IMR-90 (cell line): ENCODE results near the gene NCKAP5.

Experiments used
- RAD21 ChIP-seq: IDR thresholded peaks from 2 replicates; pipeline ENCODE4 v1.6.1; 2012; ENCODE audit warnings: low read length, improper control_type of control experiment
- RCOR1 ChIP-seq: IDR thresholded peaks from 2 replicates; pipeline ENCODE4 v1.6.1; 2012; ENCODE audit warnings: mild to moderate bottlenecking, low read length, improper control_type of control experiment; ENCODE audit not compliant: insufficient replicate concordance
- SMC3 ChIP-seq: fragments of 150-350 bp; IDR thresholded peaks from 2 replicates; pipeline ENCODE4 v1.6.1; 2016; ENCODE audit warnings: low read depth, mild to moderate bottlenecking, antibody characterized with exemption, low read length, moderate library complexity
- TF ChIP-seq, protein P1 (sequence below): conservative IDR thresholded peaks from 2 replicates; pipeline ENCODE4 v1.5.1; 2012; ENCODE audit warnings: mild to moderate bottlenecking, low read depth, low read length, improper control_type of control experiment

GRCh38 chr2:133532919-133533318 lies 35.3 kb downstream of the NCKAP5 start:
- TF ChIP-seq, protein P1, sequence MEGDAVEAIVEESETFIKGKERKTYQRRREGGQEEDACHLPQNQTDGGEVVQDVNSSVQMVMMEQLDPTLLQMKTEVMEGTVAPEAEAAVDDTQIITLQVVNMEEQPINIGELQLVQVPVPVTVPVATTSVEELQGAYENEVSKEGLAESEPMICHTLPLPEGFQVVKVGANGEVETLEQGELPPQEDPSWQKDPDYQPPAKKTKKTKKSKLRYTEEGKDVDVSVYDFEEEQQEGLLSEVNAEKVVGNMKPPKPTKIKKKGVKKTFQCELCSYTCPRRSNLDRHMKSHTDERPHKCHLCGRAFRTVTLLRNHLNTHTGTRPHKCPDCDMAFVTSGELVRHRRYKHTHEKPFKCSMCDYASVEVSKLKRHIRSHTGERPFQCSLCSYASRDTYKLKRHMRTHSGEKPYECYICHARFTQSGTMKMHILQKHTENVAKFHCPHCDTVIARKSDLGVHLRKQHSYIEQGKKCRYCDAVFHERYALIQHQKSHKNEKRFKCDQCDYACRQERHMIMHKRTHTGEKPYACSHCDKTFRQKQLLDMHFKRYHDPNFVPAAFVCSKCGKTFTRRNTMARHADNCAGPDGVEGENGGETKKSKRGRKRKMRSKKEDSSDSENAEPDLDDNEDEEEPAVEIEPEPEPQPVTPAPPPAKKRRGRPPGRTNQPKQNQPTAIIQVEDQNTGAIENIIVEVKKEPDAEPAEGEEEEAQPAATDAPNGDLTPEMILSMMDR: no peak
- TF ChIP-seq RCOR1: no peak
- TF ChIP-seq SMC3: no peak
- TF ChIP-seq RAD21: no peak
